LNCaP clone FGC (cell line): ENCODE results near the gene ABCB4.

Experiments used
- DNase-seq: peaks from one replicate; pipeline ENCODE4 v3.0.0-alpha.2; 2011; ENCODE audit warnings: low read depth
- H3K4me3 ChIP-seq: 2 replicates; pipeline ENCODE4 v1.5.1; 2011; ENCODE audit warnings: mild to moderate bottlenecking, low read depth, low read length, control low read depth
- TF ChIP-seq, protein P1 (sequence below): IDR thresholded peaks from 2 replicates; pipeline ENCODE4 v1.5.1; 2012; ENCODE audit warnings: mild to moderate bottlenecking; ENCODE audit not compliant: control insufficient read depth, insufficient read depth; ENCODE audit errors: extremely low read depth

ABCB4 gene

DNA sequence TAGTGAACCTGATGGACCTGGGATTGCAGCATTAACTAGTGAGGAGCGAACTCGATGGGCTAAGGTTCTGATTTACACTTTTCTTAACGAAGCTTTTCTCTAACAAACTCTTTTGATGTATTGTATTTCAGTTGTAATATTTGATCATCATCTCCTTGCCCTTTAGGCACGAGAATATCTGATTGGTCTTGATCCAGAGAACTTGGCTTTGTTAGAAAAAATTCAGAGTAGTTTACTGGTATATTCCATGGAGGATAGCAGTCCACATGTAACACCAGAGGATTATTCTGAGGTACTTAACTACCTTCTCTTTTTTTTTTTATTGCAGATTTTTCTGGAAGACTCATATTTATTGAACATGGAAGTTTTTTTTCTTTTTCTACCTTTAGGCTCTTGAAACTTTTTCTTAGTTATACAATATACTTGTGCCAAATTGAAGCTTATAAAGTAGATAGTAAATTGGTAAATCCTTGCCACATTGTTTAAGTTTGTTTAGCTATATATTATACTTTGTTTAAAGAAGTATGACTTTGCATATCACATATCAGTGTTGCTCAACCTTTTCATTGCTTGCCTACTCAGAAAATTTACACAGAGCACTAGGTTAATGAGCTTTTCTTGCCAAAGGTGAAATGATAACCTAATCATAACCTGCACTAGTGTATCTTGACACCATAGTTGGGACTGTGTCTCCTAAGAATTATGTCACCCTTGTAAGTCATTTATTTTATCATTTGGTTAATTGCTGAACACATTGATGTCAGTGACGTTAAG lies 99.6 kb downstream of the ABCB4 start:
- TF ChIP-seq, protein P1, sequence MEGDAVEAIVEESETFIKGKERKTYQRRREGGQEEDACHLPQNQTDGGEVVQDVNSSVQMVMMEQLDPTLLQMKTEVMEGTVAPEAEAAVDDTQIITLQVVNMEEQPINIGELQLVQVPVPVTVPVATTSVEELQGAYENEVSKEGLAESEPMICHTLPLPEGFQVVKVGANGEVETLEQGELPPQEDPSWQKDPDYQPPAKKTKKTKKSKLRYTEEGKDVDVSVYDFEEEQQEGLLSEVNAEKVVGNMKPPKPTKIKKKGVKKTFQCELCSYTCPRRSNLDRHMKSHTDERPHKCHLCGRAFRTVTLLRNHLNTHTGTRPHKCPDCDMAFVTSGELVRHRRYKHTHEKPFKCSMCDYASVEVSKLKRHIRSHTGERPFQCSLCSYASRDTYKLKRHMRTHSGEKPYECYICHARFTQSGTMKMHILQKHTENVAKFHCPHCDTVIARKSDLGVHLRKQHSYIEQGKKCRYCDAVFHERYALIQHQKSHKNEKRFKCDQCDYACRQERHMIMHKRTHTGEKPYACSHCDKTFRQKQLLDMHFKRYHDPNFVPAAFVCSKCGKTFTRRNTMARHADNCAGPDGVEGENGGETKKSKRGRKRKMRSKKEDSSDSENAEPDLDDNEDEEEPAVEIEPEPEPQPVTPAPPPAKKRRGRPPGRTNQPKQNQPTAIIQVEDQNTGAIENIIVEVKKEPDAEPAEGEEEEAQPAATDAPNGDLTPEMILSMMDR: no peak
- H3K4me3 ChIP-seq: no peak overlapping the region
- DNase-seq: peak; percentile 80

DNA sequence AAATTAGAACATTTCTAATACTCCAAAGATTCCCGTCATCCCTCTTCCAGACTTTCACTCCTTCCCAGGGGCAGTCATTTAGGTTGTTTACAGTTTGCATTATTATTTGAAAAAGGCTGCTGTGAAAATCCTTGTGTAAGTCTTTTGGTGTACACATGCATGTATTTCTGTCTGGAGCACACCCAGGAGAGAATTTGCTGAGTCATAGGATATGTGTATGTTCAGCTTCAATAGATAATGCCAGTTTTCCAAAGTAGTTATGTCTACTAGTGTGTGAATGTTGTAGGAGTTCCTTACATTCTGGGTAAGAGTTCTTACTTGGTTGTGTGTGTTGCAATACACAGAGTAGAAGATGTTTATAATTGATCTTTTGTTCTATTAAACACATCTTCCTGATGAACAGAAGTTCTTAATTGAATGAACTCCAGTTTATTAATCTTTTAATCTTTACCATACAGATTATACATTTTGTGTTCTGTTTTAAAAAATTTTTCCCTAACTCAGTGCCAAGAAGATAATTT lies 104.8 kb downstream of the ABCB4 start:
- TF ChIP-seq, protein P1: no peak
- DNase-seq: peak; percentile 32

DNA sequence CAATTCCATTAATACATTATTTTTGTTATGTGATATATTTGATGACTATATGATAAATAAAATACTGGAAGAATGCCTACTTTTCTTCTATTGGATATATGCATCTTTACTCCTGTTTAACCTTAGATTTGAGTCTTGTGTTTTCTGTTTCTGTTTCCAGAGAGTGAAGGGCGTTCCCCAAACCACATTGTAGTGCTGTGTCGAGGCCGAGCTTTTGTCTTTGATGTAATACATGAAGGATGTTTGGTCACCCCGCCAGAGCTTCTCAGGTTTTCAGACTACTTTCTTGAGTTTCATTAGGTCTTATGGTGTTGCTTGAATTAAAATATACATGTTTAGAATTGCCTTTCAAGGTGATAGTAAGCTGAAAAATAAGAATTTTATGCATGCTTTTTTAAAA lies 106.3 kb downstream of the ABCB4 start:
- no peak overlapping the region for H3K4me3 ChIP-seq
- TF ChIP-seq, protein P1: no peak
- DNase-seq: no peak

More for the DNA sequence above, 104.8 kb downstream of the ABCB4 start:
- no peak overlapping the region for H3K4me3 ChIP-seq

GRCh38 chr7:87364246-87364645 lies 111.2 kb downstream of the ABCB4 start:
- TF ChIP-seq, protein P1: no peak
- DNase-seq: no peak
- H3K4me3 ChIP-seq: no peak overlapping the region

GRCh38 chr7:87363342-87363741 lies 112.1 kb downstream of the ABCB4 start:
- H3K4me3 ChIP-seq: no peak overlapping the region
- no peak for DNase-seq
- TF ChIP-seq, protein P1: no peak

GRCh38 chr7:87361320-87361719 lies 114.2 kb downstream of the ABCB4 start:
- H3K4me3 ChIP-seq: no peak overlapping the region
- no peak for DNase-seq

More at GRCh38 chr7:87361320-87361719, 114.2 kb downstream of the ABCB4 start:
- TF ChIP-seq, protein P1: no peak
